ENCODE data around the gene NOS1AP.
A peak's percentile ranks its signal among the peaks of the same experiment; 100 is the strongest.

The NOS1AP gene

DNA sequence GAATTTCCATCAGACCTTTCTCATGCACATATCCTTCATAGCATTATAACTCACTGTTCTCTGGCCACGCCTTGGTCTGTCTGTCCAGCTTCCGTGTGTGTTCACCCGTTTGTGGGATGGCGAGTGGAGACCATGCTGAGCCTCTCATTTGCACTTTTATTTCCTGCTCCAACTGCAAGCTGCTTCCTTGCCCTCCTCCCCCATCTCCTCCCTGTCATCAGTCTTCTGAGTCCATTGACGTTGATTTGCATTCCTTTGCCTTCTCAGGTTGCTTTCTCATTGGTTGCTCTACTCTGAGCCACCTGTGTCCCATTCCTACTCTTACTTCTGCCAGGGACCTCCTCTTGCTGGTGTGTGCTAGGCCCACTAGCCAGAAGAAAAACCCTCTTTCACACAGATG is 146.4 kb downstream of the NOS1AP start:
- Histone ChIP-seq H3K4me1 (ENCODE audit: insufficient read depth, low read length, poor library complexity, severe bottlenecking) (peaks cover 34% of the 10 kb centered on the region), H3K4me3 (ENCODE audit: low read length, poor library complexity, severe bottlenecking) (no peak overlapping the region), H3K79me2 (ENCODE audit: insufficient read depth, low read length) (no peaks in the 10 kb centered on the region), H3K9me3 (ENCODE audit: insufficient read depth, low read depth, low read length) (no peaks in the 10 kb centered on the region), H2AFZ (ENCODE audit: low read length) (no peak overlapping the region), H3K36me3 (ENCODE audit: insufficient read depth, low read length) (no peaks in the 10 kb centered on the region), H3K9me2 (replicated peaks; ENCODE audit: low read depth, low read length) (no peaks in the 10 kb centered on the region), H3K27me3 (ENCODE audit: insufficient read depth, low read length, poor library complexity, severe bottlenecking) (no peaks in the 10 kb centered on the region), H3K4me2 (ENCODE audit: low read depth, low read length, poor library complexity, severe bottlenecking) (peak overlapping the region; percentile 10), H4K20me1 (ENCODE audit: insufficient read depth, low read length, poor library complexity, severe bottlenecking) (no peaks in the 10 kb centered on the region), H3F3A (ENCODE audit: low read depth) (no peaks in the 10 kb centered on the region), H3K9ac (ENCODE audit: low read depth, low read length, poor library complexity, severe bottlenecking) (no peak overlapping the region)
- TF ChIP-seq, protein P1, sequence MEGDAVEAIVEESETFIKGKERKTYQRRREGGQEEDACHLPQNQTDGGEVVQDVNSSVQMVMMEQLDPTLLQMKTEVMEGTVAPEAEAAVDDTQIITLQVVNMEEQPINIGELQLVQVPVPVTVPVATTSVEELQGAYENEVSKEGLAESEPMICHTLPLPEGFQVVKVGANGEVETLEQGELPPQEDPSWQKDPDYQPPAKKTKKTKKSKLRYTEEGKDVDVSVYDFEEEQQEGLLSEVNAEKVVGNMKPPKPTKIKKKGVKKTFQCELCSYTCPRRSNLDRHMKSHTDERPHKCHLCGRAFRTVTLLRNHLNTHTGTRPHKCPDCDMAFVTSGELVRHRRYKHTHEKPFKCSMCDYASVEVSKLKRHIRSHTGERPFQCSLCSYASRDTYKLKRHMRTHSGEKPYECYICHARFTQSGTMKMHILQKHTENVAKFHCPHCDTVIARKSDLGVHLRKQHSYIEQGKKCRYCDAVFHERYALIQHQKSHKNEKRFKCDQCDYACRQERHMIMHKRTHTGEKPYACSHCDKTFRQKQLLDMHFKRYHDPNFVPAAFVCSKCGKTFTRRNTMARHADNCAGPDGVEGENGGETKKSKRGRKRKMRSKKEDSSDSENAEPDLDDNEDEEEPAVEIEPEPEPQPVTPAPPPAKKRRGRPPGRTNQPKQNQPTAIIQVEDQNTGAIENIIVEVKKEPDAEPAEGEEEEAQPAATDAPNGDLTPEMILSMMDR (conservative IDR thresholded peaks at IDR 0.05; ENCODE audit: low read length), result no peak
- TF ChIP-seq EZH2phosphoT487 (IDR thresholded peaks at IDR 0.05; ENCODE audit: borderline replicate concordance), result no peak

DNA sequence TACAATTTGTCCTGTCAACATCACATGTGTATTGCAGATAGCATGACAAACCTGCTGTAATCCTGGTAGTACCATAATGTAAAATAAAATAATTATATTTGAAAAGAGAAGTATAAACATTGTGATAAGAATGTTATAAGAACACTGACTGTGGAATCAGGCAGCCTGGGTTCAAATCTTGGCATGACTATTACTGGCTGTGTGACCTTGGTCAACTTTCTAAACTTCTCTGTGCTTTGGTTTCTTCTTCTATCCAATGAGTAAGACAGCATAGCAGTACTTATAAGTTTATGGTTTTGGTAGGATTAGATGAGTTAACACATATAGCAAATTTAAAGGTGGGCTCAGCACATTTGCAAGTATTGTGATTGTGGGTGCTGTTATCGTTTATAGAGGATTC is 147.1 kb downstream of the NOS1AP start:
- Histone ChIP-seq H4K20me1 (ENCODE audit: insufficient read depth, low read length, poor library complexity, severe bottlenecking) (no peaks in the 10 kb centered on the region), H2AFZ (ENCODE audit: low read length) (no peak overlapping the region), H3F3A (ENCODE audit: low read depth) (no peaks in the 10 kb centered on the region), H3K9ac (ENCODE audit: low read depth, low read length, poor library complexity, severe bottlenecking) (no peak overlapping the region), H3K79me2 (ENCODE audit: insufficient read depth, low read length) (no peaks in the 10 kb centered on the region), H3K9me2 (replicated peaks; ENCODE audit: low read depth, low read length) (no peaks in the 10 kb centered on the region), H3K4me3 (ENCODE audit: low read length, poor library complexity, severe bottlenecking) (no peak overlapping the region), H3K4me1 (ENCODE audit: insufficient read depth, low read length, poor library complexity, severe bottlenecking) (peaks cover 34% of the 10 kb centered on the region), H3K27me3 (ENCODE audit: insufficient read depth, low read length, poor library complexity, severe bottlenecking) (no peaks in the 10 kb centered on the region), H3K9me3 (ENCODE audit: insufficient read depth, low read depth, low read length) (no peaks in the 10 kb centered on the region), H3K36me3 (ENCODE audit: insufficient read depth, low read length) (no peaks in the 10 kb centered on the region), H3K4me2 (ENCODE audit: low read depth, low read length, poor library complexity, severe bottlenecking) (peak overlapping the region; percentile 10)
- TF ChIP-seq EZH2phosphoT487 (IDR thresholded peaks at IDR 0.05; ENCODE audit: borderline replicate concordance), result no peak
- TF ChIP-seq, protein P1 (conservative IDR thresholded peaks at IDR 0.05; ENCODE audit: low read length), result no peak

DNA sequence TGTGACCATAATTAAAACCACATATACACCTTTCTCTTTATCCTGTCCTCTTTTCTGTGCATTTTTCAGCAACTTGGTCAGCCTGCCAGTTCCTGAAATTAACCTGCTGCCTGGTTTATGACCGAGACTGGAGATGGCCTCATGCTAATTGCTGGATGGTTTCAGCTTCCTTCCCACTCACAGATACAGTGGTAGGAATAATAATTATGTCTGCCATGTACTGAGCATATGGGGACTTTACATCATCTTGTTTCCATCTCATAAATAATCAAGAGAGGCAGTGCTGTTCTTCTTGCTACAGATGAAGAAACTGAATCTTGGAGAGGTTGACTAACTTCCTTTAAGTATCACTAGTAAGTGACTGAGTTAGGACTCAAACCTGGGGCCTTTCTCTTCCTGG is 148.2 kb downstream of the NOS1AP start:
- Histone ChIP-seq H3F3A (ENCODE audit: low read depth) (no peaks in the 10 kb centered on the region), H3K79me2 (ENCODE audit: insufficient read depth, low read length) (no peaks in the 10 kb centered on the region), H3K4me3 (ENCODE audit: low read length, poor library complexity, severe bottlenecking) (no peak overlapping the region), H4K20me1 (ENCODE audit: insufficient read depth, low read length, poor library complexity, severe bottlenecking) (no peaks in the 10 kb centered on the region), H3K4me2 (ENCODE audit: low read depth, low read length, poor library complexity, severe bottlenecking) (no peak overlapping the region), H3K9me2 (replicated peaks; ENCODE audit: low read depth, low read length) (no peaks in the 10 kb centered on the region), H3K4me1 (ENCODE audit: insufficient read depth, low read length, poor library complexity, severe bottlenecking) (peaks cover 32% of the 10 kb centered on the region), H3K36me3 (ENCODE audit: insufficient read depth, low read length) (no peaks in the 10 kb centered on the region), H3K9ac (ENCODE audit: low read depth, low read length, poor library complexity, severe bottlenecking) (no peak overlapping the region), H3K27me3 (ENCODE audit: insufficient read depth, low read length, poor library complexity, severe bottlenecking) (no peaks in the 10 kb centered on the region), H3K9me3 (ENCODE audit: insufficient read depth, low read depth, low read length) (no peaks in the 10 kb centered on the region), H2AFZ (ENCODE audit: low read length) (no peak overlapping the region)
- TF ChIP-seq EZH2phosphoT487 (IDR thresholded peaks at IDR 0.05; ENCODE audit: borderline replicate concordance), result no peak
- TF ChIP-seq, protein P1 (conservative IDR thresholded peaks at IDR 0.05; ENCODE audit: low read length), result no peak
